GM23338 (cell line): ENCODE data around the gene IL22RA1. TPM values are rescaled to one million over a fixed set of nuclear protein-coding genes. Genes with fewer than 3 reads are reported as not detected.
A peak's percentile ranks its signal among the peaks of the same experiment; 100 is the strongest.

Experiments
- ATAC-seq: fragments of 200-7000 bp; cut with Tn5 transposase; 3 replicates; pipeline ENCODE4 v1.9.1; 2020
- DNase-seq: peaks from one replicate; pipeline ENCODE4 v3.0.0-alpha.2; 2015; ENCODE audit warnings: low spot score
- H2AFZ ChIP-seq: fragments of 200-600 bp; sonication (generic); 2 replicates; pipeline ENCODE4 v1.8.0; 2016; ENCODE audit warnings: antibody characterized with exemption, mild to moderate bottlenecking, moderate library complexity
- H3F3A ChIP-seq: fragments of 200-600 bp; sonication (generic); replicated peaks from 2 replicates; pipeline ENCODE4 v1.8.0; 2017; ENCODE audit warnings: antibody characterized with exemption, mixed run types, low read depth
- H3K27ac ChIP-seq: fragments of 200-600 bp; sonication (generic); 2 replicates; pipeline ENCODE4 v1.6.1; 2016; ENCODE audit warnings: low read depth
- H3K27me3 ChIP-seq: fragments of 200-600 bp; sonication (generic); 2 replicates; pipeline ENCODE4 v1.8.0; 2016; ENCODE audit warnings: mild to moderate bottlenecking, mixed run types, moderate library complexity; ENCODE audit not compliant: insufficient read depth
- H3K36me3 ChIP-seq: fragments of 200-600 bp; sonication (generic); 2 replicates; pipeline ENCODE4 v1.8.0; 2016; ENCODE audit warnings: mild to moderate bottlenecking; ENCODE audit not compliant: insufficient read depth
- H3K4me1 ChIP-seq: fragments of 200-600 bp; sonication (generic); 2 replicates; pipeline ENCODE4 v1.8.0; 2016; ENCODE audit warnings: mild to moderate bottlenecking, moderate library complexity; ENCODE audit not compliant: insufficient read depth
- H3K4me2 ChIP-seq: fragments of 200-600 bp; sonication (generic); 2 replicates; pipeline ENCODE4 v1.7.1; 2017; ENCODE audit warnings: mixed run types
- H3K4me3 ChIP-seq: fragments of 200-600 bp; sonication (generic); 2 replicates; pipeline ENCODE4 v1.6.1; 2016; ENCODE audit warnings: mixed run types
- H3K79me2 ChIP-seq: fragments of 200-600 bp; sonication (generic); replicated peaks from 2 replicates; pipeline ENCODE4 v1.8.0; 2017; ENCODE audit warnings: mild to moderate bottlenecking; ENCODE audit not compliant: insufficient read depth
- H3K9me2 ChIP-seq: fragments of 200-600 bp; sonication (generic); 2 replicates; pipeline ENCODE4 v1.8.0; 2017; ENCODE audit not compliant: insufficient read depth
- H4K20me1 ChIP-seq: fragments of 200-600 bp; sonication (generic); replicated peaks from 2 replicates; pipeline ENCODE4 v1.8.0; 2017; ENCODE audit warnings: mild to moderate bottlenecking; ENCODE audit not compliant: insufficient read depth
- H3K27ac Mint-ChIP-seq: 2 replicates; pipeline ENCODE4 v1.8.0; 2020; ENCODE audit warnings: inconsistent platforms, mild to moderate bottlenecking, moderate library complexity, mixed read lengths
- H3K27me3 Mint-ChIP-seq: 3 replicates; pipeline ENCODE4 v1.8.0; 2022; ENCODE audit warnings: low read depth, mild to moderate bottlenecking, moderate library complexity, mixed read lengths, inconsistent platforms; ENCODE audit not compliant: insufficient read depth, poor library complexity
- H3K36me3 Mint-ChIP-seq: 3 replicates; pipeline ENCODE4 v1.8.0; 2021; ENCODE audit warnings: low read depth, mild to moderate bottlenecking, inconsistent platforms, moderate library complexity, mixed read lengths
- H3K4me1 Mint-ChIP-seq: 3 replicates; pipeline ENCODE4 v1.8.0; 2020; ENCODE audit warnings: mild to moderate bottlenecking, inconsistent platforms, mixed read lengths
- H3K4me3 Mint-ChIP-seq: 3 replicates; pipeline ENCODE4 v1.8.0; 2021; ENCODE audit warnings: moderate library complexity, mild to moderate bottlenecking, inconsistent platforms, mixed read lengths
- H3K9me3 Mint-ChIP-seq: 3 replicates; pipeline ENCODE4 v1.8.0; 2020; ENCODE audit warnings: moderate library complexity, mild to moderate bottlenecking, inconsistent platforms, mixed read lengths
- CREB1 ChIP-seq: fragments of 250-450 bp; sonication (Bioruptor Pico); IDR thresholded peaks from 2 replicates; pipeline ENCODE4 v1.5.0; 2020; ENCODE audit warnings: low read depth, mild to moderate bottlenecking, moderate library complexity
- EZH2 ChIP-seq: fragments of 200-600 bp; sonication (generic); IDR thresholded peaks from one replicate; pipeline ENCODE4 v1.8.0; 2017; ENCODE audit warnings: antibody characterized with exemption, mild to moderate bottlenecking, low read depth; ENCODE audit not compliant: unreplicated experiment
- EZH2phosphoT487 ChIP-seq: fragments of 200-600 bp; sonication (generic); IDR thresholded peaks from one replicate; pipeline ENCODE4 v1.8.1; 2018; ENCODE audit warnings: antibody characterized with exemption; ENCODE audit not compliant: unreplicated experiment
- NANOG ChIP-seq: IDR thresholded peaks from 2 replicates; pipeline ENCODE4 v1.6.1; 2016; ENCODE audit warnings: antibody characterized with exemption, borderline replicate concordance
- REST ChIP-seq: IDR thresholded peaks from one replicate; pipeline ENCODE4 v1.6.1; 2018; ENCODE audit warnings: antibody characterized with exemption; ENCODE audit not compliant: unreplicated experiment
- ZNF114 ChIP-seq: fragments of 250-450 bp; sonication (Bioruptor Pico); IDR thresholded peaks from 2 replicates; pipeline ENCODE4 v1.5.0; 2020; ENCODE audit warnings: mild to moderate bottlenecking, moderate library complexity
- ZNF331 ChIP-seq: fragments of 250-450 bp; sonication (Bioruptor Pico); IDR thresholded peaks from 2 replicates; pipeline ENCODE4 v1.5.0; 2020; ENCODE audit warnings: low read depth, mild to moderate bottlenecking, moderate library complexity
- polyA plus RNA-seq: library from polyadenylated mRNA; unstranded; fragments of >200 nt; fragmentation: Nextera tagmentation; extraction: Ambion mirVana; gene quantifications from 2 replicates; pipeline ENCODE4 v1.2.1, GENCODE V29; 2016
- total RNA-seq: library from RNA; depleted of rRNA; stranded (reverse); fragments of >200 nt; shearing (Covaris generic); gene quantifications from 2 replicates; pipeline ENCODE4 v1.2.3, GENCODE V29; 2014
- TF ChIP-seq, protein P1 (sequence below): IDR thresholded peaks from 2 replicates; pipeline ENCODE4 v1.6.1; 2016; ENCODE audit warnings: antibody characterized with exemption
- TF ChIP-seq, protein P2 (sequence below), 2 experiments: fragments of 200-600 bp in 1 of 2; sonication (generic) in 1 of 2; conservative IDR thresholded peaks; 2 replicates each; pipeline versions ENCODE4 v1.5.1 to v1.6.1; 2016 to 2017; ENCODE audit warnings: antibody characterized with exemption in 2 of 2, low read depth in 2 of 2, mild to moderate bottlenecking in 2 of 2, moderate library complexity in 1 of 2

The IL22RA1 gene
- total and polyA plus RNA-seq, 2 experiments from 2014 or later, result 0.11 to 0.28 TPM

DNA sequence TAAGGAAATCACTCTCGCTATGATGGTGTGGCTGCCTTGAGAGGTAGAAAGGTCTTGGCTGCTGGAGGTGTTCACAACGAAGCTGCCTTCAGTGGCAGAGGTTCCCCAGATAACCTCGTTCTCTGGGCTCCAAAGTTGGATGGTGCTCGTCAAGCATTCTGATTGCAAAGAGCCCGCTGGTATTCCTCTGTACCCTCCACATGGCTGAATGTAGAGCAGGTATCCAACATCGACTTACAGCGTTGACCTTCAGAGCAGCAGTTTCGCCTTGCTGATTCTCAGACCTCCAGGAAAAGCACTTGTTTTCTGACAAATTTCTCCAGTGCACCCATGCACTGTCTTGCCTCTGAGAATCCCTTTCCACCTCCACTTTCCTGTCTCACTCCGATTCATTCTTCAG lies 4.3 kb upstream of the IL22RA1 start:
- TF ChIP-seq, protein P1, sequence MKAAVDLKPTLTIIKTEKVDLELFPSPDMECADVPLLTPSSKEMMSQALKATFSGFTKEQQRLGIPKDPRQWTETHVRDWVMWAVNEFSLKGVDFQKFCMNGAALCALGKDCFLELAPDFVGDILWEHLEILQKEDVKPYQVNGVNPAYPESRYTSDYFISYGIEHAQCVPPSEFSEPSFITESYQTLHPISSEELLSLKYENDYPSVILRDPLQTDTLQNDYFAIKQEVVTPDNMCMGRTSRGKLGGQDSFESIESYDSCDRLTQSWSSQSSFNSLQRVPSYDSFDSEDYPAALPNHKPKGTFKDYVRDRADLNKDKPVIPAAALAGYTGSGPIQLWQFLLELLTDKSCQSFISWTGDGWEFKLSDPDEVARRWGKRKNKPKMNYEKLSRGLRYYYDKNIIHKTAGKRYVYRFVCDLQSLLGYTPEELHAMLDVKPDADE, result no peak
- TF ChIP-seq, protein P2, sequence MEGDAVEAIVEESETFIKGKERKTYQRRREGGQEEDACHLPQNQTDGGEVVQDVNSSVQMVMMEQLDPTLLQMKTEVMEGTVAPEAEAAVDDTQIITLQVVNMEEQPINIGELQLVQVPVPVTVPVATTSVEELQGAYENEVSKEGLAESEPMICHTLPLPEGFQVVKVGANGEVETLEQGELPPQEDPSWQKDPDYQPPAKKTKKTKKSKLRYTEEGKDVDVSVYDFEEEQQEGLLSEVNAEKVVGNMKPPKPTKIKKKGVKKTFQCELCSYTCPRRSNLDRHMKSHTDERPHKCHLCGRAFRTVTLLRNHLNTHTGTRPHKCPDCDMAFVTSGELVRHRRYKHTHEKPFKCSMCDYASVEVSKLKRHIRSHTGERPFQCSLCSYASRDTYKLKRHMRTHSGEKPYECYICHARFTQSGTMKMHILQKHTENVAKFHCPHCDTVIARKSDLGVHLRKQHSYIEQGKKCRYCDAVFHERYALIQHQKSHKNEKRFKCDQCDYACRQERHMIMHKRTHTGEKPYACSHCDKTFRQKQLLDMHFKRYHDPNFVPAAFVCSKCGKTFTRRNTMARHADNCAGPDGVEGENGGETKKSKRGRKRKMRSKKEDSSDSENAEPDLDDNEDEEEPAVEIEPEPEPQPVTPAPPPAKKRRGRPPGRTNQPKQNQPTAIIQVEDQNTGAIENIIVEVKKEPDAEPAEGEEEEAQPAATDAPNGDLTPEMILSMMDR (conservative IDR thresholded peaks at IDR 0.05; ENCODE audit: low read depth in 2 of 2), result no peak
- H3K9me3 Mint-ChIP-seq, result no peaks in the 10 kb centered on the region
- no peaks in the 10 kb centered on the region for H3K36me3 ChIP-seq
- H3K4me2 ChIP-seq, result no peak overlapping the region
- 0 out of 2 replicates have a peak, but pooled peaks cover 3% of the 10 kb centered on the region for H3K79me2 ChIP-seq
- peaks cover 20% of the 10 kb centered on the region for H3K27me3 Mint-ChIP-seq
- peaks cover 5% of the 10 kb centered on the region; the same call in 1 of the 2 replicates for H3K4me1 ChIP-seq
- H3F3A ChIP-seq, result no peaks in the 10 kb centered on the region
- no peak overlapping the region for H3K4me3 ChIP-seq
- H3K27ac Mint-ChIP-seq, result 0 out of 2 replicates have a peak overlapping the region, but pooled peaks have one; percentile 15
- H3K9me2 ChIP-seq, result no peaks in the 10 kb centered on the region
- no peak overlapping the region for H3K4me3 Mint-ChIP-seq
- H2AFZ ChIP-seq, result no peak overlapping the region
- no peak for DNase-seq
- peaks cover 20% of the 10 kb centered on the region for H3K4me1 Mint-ChIP-seq
- ATAC-seq, result no peak
- no peaks in the 10 kb centered on the region for H4K20me1 ChIP-seq
- no peaks in the 10 kb centered on the region for H3K36me3 Mint-ChIP-seq
- H3K27ac ChIP-seq, result no peak overlapping the region
- no peaks in the 10 kb centered on the region for H3K27me3 ChIP-seq

GRCh38 chr1:24141311-24141997 lies 1.5 kb downstream of the IL22RA1 start:
- H3K4me2 ChIP-seq, result no peak overlapping the region
- no peaks in the 10 kb centered on the region for H3K27me3 ChIP-seq
- no peak overlapping the region for H3K27ac ChIP-seq
- no peak overlapping the region for H3K4me3 ChIP-seq
- no peak for ATAC-seq
- Mint-ChIP-seq H3K27ac (no peak overlapping the region), H3K36me3 (no peaks in the 10 kb centered on the region), H3K4me3 (no peak overlapping the region), H3K27me3 (peaks cover 11% of the 10 kb centered on the region), H3K9me3 (no peaks in the 10 kb centered on the region), H3K4me1 (no peaks in the 10 kb centered on the region; the same call in 1 of the 3 replicates)
- H3K4me1 ChIP-seq, result no peaks in the 10 kb centered on the region
- H3F3A ChIP-seq, result no peaks in the 10 kb centered on the region
- DNase-seq, result no peak
- TF ChIP-seq REST (no peak), ZNF114 (no peak), EZH2 (no peak), EZH2phosphoT487 (no peak), CREB1 (no peak), ZNF331 (CRISPR knock-in tag) (no peak), NANOG (no peak)
- TF ChIP-seq, protein P2 (conservative IDR thresholded peaks at IDR 0.05; ENCODE audit: low read depth in 2 of 2), result no peak
- H4K20me1 ChIP-seq, result no peaks in the 10 kb centered on the region
- no peak overlapping the region for H2AFZ ChIP-seq
- H3K79me2 ChIP-seq, result no peaks in the 10 kb centered on the region
- no peaks in the 10 kb centered on the region for H3K36me3 ChIP-seq
- no peaks in the 10 kb centered on the region for H3K9me2 ChIP-seq
